Adrenal gland (tissue), 19 donors: ENCODE results near the gene ITM2C. TPM values are rescaled to one million over a fixed set of nuclear protein-coding genes. Genes with fewer than 3 reads are reported as not detected.
A peak's percentile ranks its signal among the peaks of the same experiment; 100 is the strongest.

Experiments used
- DNase-seq, 7 donors: peaks; one replicate each; pipeline ENCODE4 v3.0.0-alpha.2; 2019 to 2020
- H3K27ac ChIP-seq, 5 donors: fragments of 200-600 bp; sonication (generic) in 4 of 5; 1 replicate in 3 of 5; 2 replicates in 2 of 5; pipeline versions ENCODE4 v1.5.1 to v1.8.0; 2016 to 2020; ENCODE audit warnings: mild to moderate bottlenecking in 1 of 5
- H3K27me3 ChIP-seq: fragments of 200-600 bp; 2 replicates; pipeline ENCODE4 v1.8.0; 2021
- H3K36me3 ChIP-seq, 2 donors: fragments of 200-600 bp; replicated peaks in 1 of 2; 1 replicate in 1 of 2; 2 replicates in 1 of 2; pipeline versions ENCODE4 v1.5.1 to v1.8.0; 2018 to 2022
- H3K4me1 ChIP-seq, 2 donors: fragments of 200-600 bp; replicated peaks in 1 of 2; 1 replicate in 1 of 2; 2 replicates in 1 of 2; pipeline versions ENCODE4 v1.5.1 to v1.8.0; 2018 to 2021
- H3K4me3 ChIP-seq, 4 donors: fragments of 200-600 bp; sonication (generic) in 3 of 4; one replicate each; pipeline ENCODE4 v1.5.1; 2016 to 2018
- H3K9me3 ChIP-seq, 3 donors: fragments of 200-600 bp; sonication (generic) in 1 of 3; replicated peaks in 1 of 3; 1 replicate in 2 of 3; 2 replicates in 1 of 3; pipeline versions ENCODE4 v1.5.1 to v1.8.0; 2016 to 2021
- POLR2A ChIP-seq, 2 donors: fragments of 450-650 bp; IDR thresholded peaks; one replicate each; pipeline ENCODE4 v1.6.1; 2017; ENCODE audit warnings: antibody characterized with exemption in 2 of 2, mild to moderate bottlenecking in 2 of 2, moderate library complexity in 1 of 2
- WGBS, 4 donors: extraction: QIAGEN DNeasy Blood & Tissue Kit in 2 of 4; methylation state at CpG; one replicate each; pipeline versions ENCODE4 v1.1.5 to v1.1.7; 2013 to 2017; 5-methylcytosine and 5-hydroxymethylcytosine counted together
- intact Hi-C, 2 donors: fragments of 100-400 bp; cut with DNase I; formaldehyde crosslinking; loops; one replicate each; pipeline versions ENCODE4 v1.14.1 to v1.15.0; 2022 to 2023
- long read RNA-seq, 10 donors: library from polyadenylated mRNA in 3 of 10; unstranded in 2 of 10; stranded (forward) in 1 of 10; transcript quantifications; one replicate each; pipeline ENCODE4 v2.0.0 and lab custom pipeline, GENCODE V29; 2021 to 2026
- polyA plus RNA-seq, 3 donors: library from polyadenylated mRNA; stranded (reverse); fragments of 200-250 nt in 2 of 3; fragments of 350-450 nt in 1 of 3; fragmentation: Illumina TruSeq in 1 of 3; extraction: RNeasy Lipid Tissue Mini Kit (QIAGEN cat#74804) in 1 of 3; gene quantifications; one replicate each; pipeline ENCODE4 v1.2.3, GENCODE V29; 2013 to 2014
- total RNA-seq, 9 donors: library from RNA; depleted of rRNA in 4 of 9; stranded (reverse); fragments of >200 nt in 4 of 9; fragments of 120-200 nt in 1 of 9; fragmentation: NEBNext Ultra II Directional in 1 of 9; extraction: Animal tissue kit (Norgen Biotek cat#: 25700) in 1 of 9; gene quantifications; one replicate each; pipeline versions ENCODE4 v1.1.0 to v1.2.4, GENCODE V29; 2013 to 2023
- TF ChIP-seq, protein P1 (sequence below), 6 experiments: fragments of 450-650 bp in 4 of 6; fragments of 200-600 bp in 2 of 6; sonication (generic) in 1 of 6; IDR thresholded peaks; 1 replicate in 5 of 6; 2 replicates in 1 of 6; pipeline versions ENCODE4 v1.5.1 to v1.8.0; 2016 to 2021; ENCODE audit warnings: antibody characterized with exemption in 6 of 6, mild to moderate bottlenecking in 2 of 6, moderate library complexity in 1 of 6
- donor health status: healthy with polysubstance abuse.
- donor health status: Bipolar disorder and iron deficiency.
- donor health status: DM: yes; HTN: yes; CAD: no.
- donor health status: DM: no; HTN: no; CAD: no.
- donor health status: DM: no; HTN: no; CAD: no.
- donor health status: DM: yes; HTN: yes; CAD: no.

Gene ITM2C, protein sequence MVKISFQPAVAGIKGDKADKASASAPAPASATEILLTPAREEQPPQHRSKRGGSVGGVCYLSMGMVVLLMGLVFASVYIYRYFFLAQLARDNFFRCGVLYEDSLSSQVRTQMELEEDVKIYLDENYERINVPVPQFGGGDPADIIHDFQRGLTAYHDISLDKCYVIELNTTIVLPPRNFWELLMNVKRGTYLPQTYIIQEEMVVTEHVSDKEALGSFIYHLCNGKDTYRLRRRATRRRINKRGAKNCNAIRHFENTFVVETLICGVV
- total RNA-seq, result 100 to 1,000 TPM in 1 of 9 donors, 10 to 100 TPM in 8; 16.8 to 107 (median 33.0) TPM
- polyA plus RNA-seq, result 100 to 1,000 TPM in 1 of 3 donors, 10 to 100 TPM in 2; 31.2 to 131 (median 48.9) TPM
- long read RNA-seq, donor 1, transcript ITM2C-202 (6 exons, 2,078 nt), result major isoform, 35 of 46 reads
- long read RNA-seq, donor 1, transcript ITM2C-210 (1 exons, 501 nt), result minor isoform, 11 of 46 reads
- long read RNA-seq, donor 1, partial matches to known transcripts, result 0 of 46 reads
- long read RNA-seq, donor 1, other reads (novel, unspliced or antisense), result 0 of 46 reads
- long read RNA-seq, donor 2, transcript ITM2C-202 (6 exons, 2,078 nt), result major isoform, 16 of 31 reads
- long read RNA-seq, donor 2, transcript ITM2C-210 (1 exons, 501 nt), result minor isoform, 13 of 31 reads
- long read RNA-seq, donor 2, partial matches to known transcripts, result 0 of 31 reads
- long read RNA-seq, donor 2, other reads (novel, unspliced or antisense), result 0 of 31 reads
- long read RNA-seq, donor 3, transcript ITM2C-202 (6 exons, 2,078 nt), result major isoform, 20 of 28 reads
- long read RNA-seq, donor 3, transcript ITM2C-210 (1 exons, 501 nt), result minor isoform, 7 of 28 reads
- long read RNA-seq, donor 3, partial matches to known transcripts, result 0 of 28 reads
- long read RNA-seq, donor 3, other reads (novel, unspliced or antisense), result 0 of 28 reads
- long read RNA-seq, donor 4, transcript ITM2C-202 (6 exons, 2,078 nt), result major isoform, 9 of 10 reads
- long read RNA-seq, donor 4, partial matches to known transcripts, result 0 of 10 reads
- long read RNA-seq, donor 4, other reads (novel, unspliced or antisense), result 0 of 10 reads
- long read RNA-seq, donor 5, transcript ITM2C-202 (6 exons, 2,078 nt), result major isoform, 105 of 119 reads
- long read RNA-seq, donor 5, partial matches to known transcripts, result 3 of 119 reads
- long read RNA-seq, donor 5, other reads (novel, unspliced or antisense), result 6 of 119 reads
- long read RNA-seq, donor 6, transcript ITM2C-210 (1 exons, 501 nt), result minor isoform, 5 of 58 reads
- long read RNA-seq, donor 6, transcript ITM2C-202 (6 exons, 2,078 nt), result major isoform, 46 of 58 reads
- long read RNA-seq, donor 6, partial matches to known transcripts, result 1 of 58 reads
- long read RNA-seq, donor 6, other reads (novel, unspliced or antisense), result 4 of 58 reads
- long read RNA-seq, donor 7, transcript ITM2C-202 (6 exons, 2,078 nt), result major isoform, 17 of 23 reads
- long read RNA-seq, donor 7, transcript ITM2C-210 (1 exons, 501 nt), result minor isoform, 6 of 23 reads
- long read RNA-seq, donor 7, partial matches to known transcripts, result 0 of 23 reads
- long read RNA-seq, donor 7, other reads (novel, unspliced or antisense), result 0 of 23 reads
- long read RNA-seq, donor 8, transcript ITM2C-210 (1 exons, 501 nt), result minor isoform, 21 of 79 reads
- long read RNA-seq, donor 8, transcript ITM2C-202 (6 exons, 2,078 nt), result major isoform, 57 of 79 reads
- long read RNA-seq, donor 8, partial matches to known transcripts, result 0 of 79 reads
- long read RNA-seq, donor 8, other reads (novel, unspliced or antisense), result 0 of 79 reads
- long read RNA-seq, donor 9, transcript ITM2C-210 (1 exons, 501 nt), result minor isoform, 6 of 33 reads
- long read RNA-seq, donor 9, transcript ITM2C-202 (6 exons, 2,078 nt), result major isoform, 25 of 33 reads
- long read RNA-seq, donor 9, partial matches to known transcripts, result 0 of 33 reads
- long read RNA-seq, donor 9, other reads (novel, unspliced or antisense), result 0 of 33 reads
- long read RNA-seq, donor 10, transcript ITM2C-210 (1 exons, 501 nt), result minor isoform, 10 of 46 reads
- long read RNA-seq, donor 10, transcript ITM2C-202 (6 exons, 2,078 nt), result major isoform, 35 of 46 reads
- long read RNA-seq, donor 10, partial matches to known transcripts, result 0 of 46 reads
- long read RNA-seq, donor 10, other reads (novel, unspliced or antisense), result 0 of 46 reads

- peak within 1 kb of the TSS in 2 of 4 donors; percentile 37 to 75 for H3K4me3 ChIP-seq
- TF ChIP-seq, protein P1, sequence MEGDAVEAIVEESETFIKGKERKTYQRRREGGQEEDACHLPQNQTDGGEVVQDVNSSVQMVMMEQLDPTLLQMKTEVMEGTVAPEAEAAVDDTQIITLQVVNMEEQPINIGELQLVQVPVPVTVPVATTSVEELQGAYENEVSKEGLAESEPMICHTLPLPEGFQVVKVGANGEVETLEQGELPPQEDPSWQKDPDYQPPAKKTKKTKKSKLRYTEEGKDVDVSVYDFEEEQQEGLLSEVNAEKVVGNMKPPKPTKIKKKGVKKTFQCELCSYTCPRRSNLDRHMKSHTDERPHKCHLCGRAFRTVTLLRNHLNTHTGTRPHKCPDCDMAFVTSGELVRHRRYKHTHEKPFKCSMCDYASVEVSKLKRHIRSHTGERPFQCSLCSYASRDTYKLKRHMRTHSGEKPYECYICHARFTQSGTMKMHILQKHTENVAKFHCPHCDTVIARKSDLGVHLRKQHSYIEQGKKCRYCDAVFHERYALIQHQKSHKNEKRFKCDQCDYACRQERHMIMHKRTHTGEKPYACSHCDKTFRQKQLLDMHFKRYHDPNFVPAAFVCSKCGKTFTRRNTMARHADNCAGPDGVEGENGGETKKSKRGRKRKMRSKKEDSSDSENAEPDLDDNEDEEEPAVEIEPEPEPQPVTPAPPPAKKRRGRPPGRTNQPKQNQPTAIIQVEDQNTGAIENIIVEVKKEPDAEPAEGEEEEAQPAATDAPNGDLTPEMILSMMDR (IDR thresholded peaks at IDR 0.05), result peak in 3 of 6 experiments; percentile 2 to 30 (median 21)
- TF ChIP-seq POLR2A (IDR thresholded peaks at IDR 0.05), result peak; percentile 36 to 50
- 0 to 1% (median 0%) methylated on average over 20 to 76 of the region's 76 CpGs for WGBS, 4 donors
- peak within 1 kb of the TSS in 2 of 5 donors; percentile 44 to 56 for H3K27ac ChIP-seq
- intact Hi-C loops, result no loop called here
- H3K27me3 ChIP-seq, result peaks cover 7% of the 10 kb centered on the region
- H3K4me1 ChIP-seq, result peaks cover 0 to 11% of the 10 kb centered on the region in 2 donors
- no peaks in the 10 kb centered on the region for H3K36me3 ChIP-seq
- no peaks in the 10 kb centered on the region for H3K9me3 ChIP-seq
- peak; percentile 31 to 73 (median 57) for DNase-seq
Measured at GRCh38 chr2:230864605-230865306, at the start of gene ITM2C. ITM2C (plus strand) TSS chr2:230864942; CDS start chr2:230865026, 84 bp downstream.

GRCh38 chr2:230815088-230815487 lies 49.7 kb upstream of the ITM2C start:
- Histone ChIP-seq H3K27me3 (no peaks in the 10 kb centered on the region), H3K9me3 (no peaks in the 10 kb centered on the region), H3K4me1 (peaks cover 0 to 6% of the 10 kb centered on the region in 2 donors), H3K27ac (no peak overlapping the region), H3K36me3 (peaks cover 0 to 60% of the 10 kb centered on the region in 2 donors), H3K4me3 (no peak overlapping the region)
- TF ChIP-seq, protein P1 (IDR thresholded peaks at IDR 0.05), result no peak
- TF ChIP-seq POLR2A (IDR thresholded peaks at IDR 0.05), result no peak
- intact Hi-C loops, result no loop called here
- WGBS, 4 donors, result 79 to 89% (median 87%) methylated on average over 3 of the region's 3 CpGs
- no peak for DNase-seq

DNA sequence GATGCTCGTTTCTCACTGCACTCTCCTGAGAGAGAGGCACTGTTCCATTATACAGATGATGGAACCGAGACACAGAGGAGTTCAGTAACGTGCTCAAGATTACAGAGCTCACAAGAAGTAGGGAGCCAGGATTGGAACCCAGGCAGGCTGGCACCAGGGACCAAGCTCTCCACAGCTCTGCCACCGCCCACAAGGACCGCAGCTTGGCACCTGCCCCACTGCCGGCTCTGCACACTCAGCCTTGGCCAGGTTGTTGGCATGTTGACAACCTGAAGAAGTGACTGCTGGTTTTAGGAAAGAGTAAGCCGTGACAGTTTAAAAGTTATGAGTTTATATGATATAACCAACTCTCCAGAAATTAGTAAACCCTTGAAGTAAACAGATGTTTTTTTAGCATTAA lies 48.0 kb upstream of the ITM2C start:
- intact Hi-C loops, result no loop called here
- WGBS, 4 donors, result 48 to 72% (median 66%) methylated on average over 7 of the region's 7 CpGs

More for the DNA sequence above, 48.0 kb upstream of the ITM2C start:
- no peaks in the 10 kb centered on the region for H3K27me3 ChIP-seq
- TF ChIP-seq, protein P1 (IDR thresholded peaks at IDR 0.05), result no peak
- TF ChIP-seq POLR2A (IDR thresholded peaks at IDR 0.05), result no peak
- no peak overlapping the region for H3K4me3 ChIP-seq
- peaks cover 0 to 6% of the 10 kb centered on the region in 2 donors for H3K4me1 ChIP-seq
- H3K27ac ChIP-seq, result no peak overlapping the region
- peaks cover 0 to 56% of the 10 kb centered on the region in 2 donors for H3K36me3 ChIP-seq
- DNase-seq, result peak in 6 of 7 donors; percentile 34 to 60 (median 48)
- H3K9me3 ChIP-seq, result no peaks in the 10 kb centered on the region
